Keratinocyte (primary cell): ENCODE data around the gene JPT2. TPM values are rescaled to one million over a fixed set of nuclear protein-coding genes. Genes with fewer than 3 reads are reported as not detected.

Experiments
- DNase-seq: peaks from one replicate; pipeline ENCODE4 v3.0.0-alpha.2; 2011; ENCODE audit warnings: low read depth, missing footprints, low spot score
- FAIRE-seq: peaks from 2 replicates; lab custom pipeline; 2011; peaks lifted over from hg19 to GRCh38; lab: Jason Lieb, UNC
- H2AFZ ChIP-seq: 2 replicates; pipeline ENCODE4 v1.6.0; 2012; ENCODE audit warnings: low read length, control low read depth, inconsistent platforms; ENCODE audit not compliant: control insufficient read depth
- H3K27ac ChIP-seq: 2 replicates; pipeline ENCODE4 v1.5.1; 2011; ENCODE audit warnings: low read length; ENCODE audit not compliant: control insufficient read depth, insufficient read depth
- H3K27me3 ChIP-seq: 3 replicates; pipeline ENCODE4 v1.6.0; 2011; ENCODE audit warnings: low read length; ENCODE audit not compliant: control insufficient read depth, insufficient read depth; ENCODE audit errors: extremely low read depth
- H3K36me3 ChIP-seq, 2 experiments: 2 replicates in 1 of 2; 3 replicates in 1 of 2; pipeline ENCODE4 v1.5.1; 2011; ENCODE audit warnings: low read length in 2 of 2, mild to moderate bottlenecking in 1 of 2; ENCODE audit not compliant: control insufficient read depth in 2 of 2, insufficient read depth in 2 of 2; ENCODE audit errors: extremely low read depth in 1 of 2
- H3K4me1 ChIP-seq: 3 replicates; pipeline ENCODE4 v1.5.1; 2011; ENCODE audit warnings: low read length; ENCODE audit not compliant: control insufficient read depth, insufficient read depth; ENCODE audit errors: extremely low read depth
- H3K4me2 ChIP-seq: 3 replicates; pipeline ENCODE4 v1.6.0; 2011; ENCODE audit warnings: low read depth, low read length; ENCODE audit not compliant: control insufficient read depth, insufficient read depth; ENCODE audit errors: extremely low read depth
- H3K4me3 ChIP-seq, 3 experiments: fragments of 200-600 bp in 1 of 3; sonication (generic) in 1 of 3; 2 replicates in 2 of 3; 3 replicates in 1 of 3; pipeline ENCODE4 v1.5.1; 2011 to 2016; ENCODE audit warnings: low read length in 3 of 3, mild to moderate bottlenecking in 3 of 3, control low read depth in 2 of 3, inconsistent platforms in 1 of 3, low read depth in 1 of 3, mixed read lengths in 1 of 3, mixed run types in 1 of 3, moderate library complexity in 1 of 3; ENCODE audit not compliant: control insufficient read depth in 2 of 3, insufficient read depth in 2 of 3; ENCODE audit errors: extremely low read depth in 1 of 3
- H3K79me2 ChIP-seq: 2 replicates; pipeline ENCODE4 v1.6.0; 2012; ENCODE audit warnings: low read length; ENCODE audit not compliant: control insufficient read depth, insufficient read depth
- H3K9ac ChIP-seq: 3 replicates; pipeline ENCODE4 v1.6.0; 2011; ENCODE audit warnings: low read length; ENCODE audit not compliant: control insufficient read depth, insufficient read depth; ENCODE audit errors: extremely low read depth
- H3K9me1 ChIP-seq: 3 replicates; pipeline ENCODE4 v1.6.0; 2011; ENCODE audit warnings: low read length; ENCODE audit not compliant: control insufficient read depth, insufficient read depth; ENCODE audit errors: extremely low read depth
- H3K9me3 ChIP-seq: 2 replicates; pipeline ENCODE4 v1.5.1; 2012; ENCODE audit warnings: low read depth, low read length; ENCODE audit not compliant: control insufficient read depth
- H4K20me1 ChIP-seq: 3 replicates; pipeline ENCODE4 v1.6.0; 2011; ENCODE audit warnings: low read length; ENCODE audit not compliant: control insufficient read depth, insufficient read depth; ENCODE audit errors: extremely low read depth
- EZH2 ChIP-seq: IDR thresholded peaks from one replicate; pipeline ENCODE4 v1.6.1; 2012; ENCODE audit warnings: inconsistent platforms, mild to moderate bottlenecking, low read length, moderate library complexity
- dilution Hi-C: fragments of 300-500 bp; cut with MboI; formaldehyde crosslinking; loops from one replicate; pipeline ENCODE4 v1.7.0; 2020; ENCODE audit warnings: low sequenced_read_pairs; ENCODE audit not compliant: extremely low pct_ligation_motif_present
- polyA plus RNA-seq, 5 experiments: library from polyadenylated mRNA; depleted of rRNA in 3 of 5; stranded (reverse) in 3 of 5; stranded (forward) in 1 of 5; unstranded in 1 of 5; fragments of >200 nt; gene quantifications; 1 replicate in 1 of 5; 2 replicates in 3 of 5; 3 replicates in 1 of 5; pipeline versions ENCODE4 v1.2.1 to v1.2.3, GENCODE V29; 2011 to 2012; ENCODE audit warnings: missing spikeins in 2 of 5, low read depth in 1 of 5, low replicate concordance in 1 of 5
- TF ChIP-seq, protein P1 (sequence below), 3 experiments: IDR thresholded peaks in 1 of 3; conservative IDR thresholded peaks in 1 of 3; optimal IDR thresholded peaks in 1 of 3; 2 replicates in 2 of 3; 3 replicates in 1 of 3; pipeline versions ENCODE3 to v1.5.1; 2011; ENCODE audit warnings: low read length in 3 of 3, mild to moderate bottlenecking in 3 of 3, moderate library complexity in 2 of 3, control low read depth in 1 of 3, inconsistent platforms in 1 of 3; ENCODE audit not compliant: insufficient read depth in 2 of 3; ENCODE audit errors: extremely low read depth in 1 of 3

Gene JPT2
- polyA plus RNA-seq, 1 donor (not counting 4 experiments of a cell fraction or from before 2014, with no cell fraction given): 166 TPM

DNA sequence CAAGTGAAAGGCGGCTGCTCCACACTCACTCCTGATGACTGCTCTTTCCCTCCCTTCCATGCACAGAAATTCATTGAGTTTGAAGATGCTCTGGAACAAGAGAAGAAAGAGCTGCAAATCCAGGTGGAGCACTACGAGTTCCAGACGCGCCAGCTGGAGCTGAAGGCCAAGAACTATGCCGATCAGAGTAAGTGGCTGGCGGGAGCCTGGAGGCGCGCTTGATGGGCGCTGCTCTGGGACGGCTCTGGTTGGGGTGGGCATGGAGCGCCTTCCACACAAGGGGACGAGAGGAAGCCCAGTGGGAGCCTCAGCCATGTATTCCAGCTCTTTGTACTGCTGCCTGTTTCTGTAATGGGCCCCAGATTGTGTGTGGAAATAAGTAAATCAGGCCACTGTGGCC is 46.4 kb downstream of the JPT2 start:
- FAIRE-seq (no peak), DNase-seq (no peak)
- Histone ChIP-seq H3K4me2 (no peak overlapping the region), H3K4me1 (peaks cover 17% of the 10 kb centered on the region), H3K79me2 (peaks cover 10% of the 10 kb centered on the region), H3K9ac (no peak overlapping the region), H3K9me1 (no peaks in the 10 kb centered on the region), H4K20me1 (peaks cover 2% of the 10 kb centered on the region), H3K27me3 (no peaks in the 10 kb centered on the region), H2AFZ (no peak overlapping the region), H3K27ac (no peak overlapping the region), H3K36me3 (peaks cover 2 to 20% of the 10 kb centered on the region in 2 experiments), H3K4me3 (no peak overlapping the region), H3K9me3 (no peaks in the 10 kb centered on the region)
- dilution Hi-C loops: no loop called here
- no peak for TF ChIP-seq EZH2
- TF ChIP-seq, protein P1, sequence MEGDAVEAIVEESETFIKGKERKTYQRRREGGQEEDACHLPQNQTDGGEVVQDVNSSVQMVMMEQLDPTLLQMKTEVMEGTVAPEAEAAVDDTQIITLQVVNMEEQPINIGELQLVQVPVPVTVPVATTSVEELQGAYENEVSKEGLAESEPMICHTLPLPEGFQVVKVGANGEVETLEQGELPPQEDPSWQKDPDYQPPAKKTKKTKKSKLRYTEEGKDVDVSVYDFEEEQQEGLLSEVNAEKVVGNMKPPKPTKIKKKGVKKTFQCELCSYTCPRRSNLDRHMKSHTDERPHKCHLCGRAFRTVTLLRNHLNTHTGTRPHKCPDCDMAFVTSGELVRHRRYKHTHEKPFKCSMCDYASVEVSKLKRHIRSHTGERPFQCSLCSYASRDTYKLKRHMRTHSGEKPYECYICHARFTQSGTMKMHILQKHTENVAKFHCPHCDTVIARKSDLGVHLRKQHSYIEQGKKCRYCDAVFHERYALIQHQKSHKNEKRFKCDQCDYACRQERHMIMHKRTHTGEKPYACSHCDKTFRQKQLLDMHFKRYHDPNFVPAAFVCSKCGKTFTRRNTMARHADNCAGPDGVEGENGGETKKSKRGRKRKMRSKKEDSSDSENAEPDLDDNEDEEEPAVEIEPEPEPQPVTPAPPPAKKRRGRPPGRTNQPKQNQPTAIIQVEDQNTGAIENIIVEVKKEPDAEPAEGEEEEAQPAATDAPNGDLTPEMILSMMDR (optimal IDR thresholded peaks at IDR 0.05 in 1 of 3, IDR thresholded peaks at IDR 0.05 in 1 of 3, conservative IDR thresholded peaks at IDR 0.05 in 1 of 3; ENCODE audit: extremely low read depth in 1 of 3, insufficient read depth in 2 of 3, low read length in 3 of 3): no peak

DNA sequence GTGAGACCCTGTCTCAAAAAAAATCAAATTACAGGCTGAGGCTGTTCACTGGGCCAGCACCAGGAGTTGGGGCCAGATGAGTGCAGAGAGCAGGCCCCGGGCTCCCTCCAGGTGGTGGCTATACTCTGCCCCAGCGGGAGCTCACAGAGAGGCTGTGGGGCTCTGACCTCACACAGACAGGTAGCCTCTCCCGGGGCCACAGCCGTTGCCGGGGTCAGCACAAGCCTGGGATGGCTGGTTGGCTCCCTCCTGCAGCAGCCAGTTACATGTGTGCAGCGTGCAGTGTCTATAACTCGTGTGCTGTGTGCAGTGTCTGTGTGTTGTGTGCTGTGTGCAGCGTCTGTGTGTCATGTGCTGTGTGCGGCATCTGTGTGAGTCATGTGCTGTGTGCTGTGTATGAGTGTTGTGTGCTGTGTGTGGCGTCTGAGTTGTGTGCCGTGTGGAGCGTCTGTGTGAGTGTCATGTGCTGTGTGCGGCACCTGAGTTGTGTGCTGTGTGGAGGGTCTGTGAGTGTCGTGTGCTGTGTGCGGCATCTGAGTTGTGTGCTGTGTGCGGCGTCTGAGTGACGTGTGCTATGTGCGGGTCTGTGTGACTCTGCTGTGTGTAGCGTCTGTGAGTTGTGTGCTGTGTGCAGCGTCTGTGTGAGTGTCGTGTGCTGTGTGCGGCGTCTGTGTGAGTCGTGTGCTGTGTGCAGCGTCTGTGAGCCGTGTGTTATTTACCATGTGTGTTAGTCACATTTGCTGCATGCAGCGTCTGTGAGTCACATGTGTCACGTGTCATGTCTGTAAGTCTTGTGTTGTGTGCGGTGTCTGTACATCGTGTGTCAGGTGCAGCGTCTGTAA is 48.8 kb downstream of the JPT2 start:
- Histone ChIP-seq H3K36me3 (peaks cover 5 to 19% of the 10 kb centered on the region in 2 experiments), H3K9me3 (no peaks in the 10 kb centered on the region), H2AFZ (no peak overlapping the region), H3K9ac (no peak overlapping the region), H3K4me2 (no peak overlapping the region), H4K20me1 (peaks cover 2% of the 10 kb centered on the region), H3K27me3 (no peaks in the 10 kb centered on the region), H3K79me2 (peaks cover 6% of the 10 kb centered on the region), H3K4me1 (peaks cover 15% of the 10 kb centered on the region), H3K4me3 (no peak overlapping the region), H3K27ac (no peak overlapping the region), H3K9me1 (no peaks in the 10 kb centered on the region)
- DNase-seq (no peak), FAIRE-seq (no peak)
- dilution Hi-C loops: no loop called here
- TF ChIP-seq, protein P1 (optimal IDR thresholded peaks at IDR 0.05 in 1 of 3, IDR thresholded peaks at IDR 0.05 in 1 of 3, conservative IDR thresholded peaks at IDR 0.05 in 1 of 3; ENCODE audit: extremely low read depth in 1 of 3, insufficient read depth in 2 of 3, low read length in 3 of 3): no peak
- TF ChIP-seq EZH2: no peak
